MCF 10A (cell line): ENCODE results near the gene LYPD4. TPM values are rescaled to one million over a fixed set of nuclear protein-coding genes. Genes with fewer than 3 reads are reported as not detected.

Experiments used
- BruUV-seq: library from RNA; stranded (reverse); fragments of 400-500 nt; replicated peaks from 2 replicates; lab custom pipeline; 2021; lab: Mats Ljungman, UMichigan
- CTCF ChIA-PET: fragments of 300-600 bp; sonication (Branson Sonifier 250); formaldehyde crosslinking; extraction: SDS; loops from one replicate; lab custom pipeline; 2021; ENCODE audit warnings: antibody characterized with exemption, inconsistent platforms; lab: Yijun Ruan, JAX
- POLR2A ChIA-PET: fragments of 300-600, 350-650 bp; sonication (Branson Sonifier 250); formaldehyde crosslinking; extraction: SDS; loops from one replicate; lab custom pipeline; 2020; ENCODE audit warnings: antibody characterized with exemption, inconsistent platforms; lab: Yijun Ruan, JAX
- DNase-seq: peaks from one replicate; pipeline ENCODE4 v3.0.0-alpha.2; 2018; ENCODE audit not compliant: unreplicated experiment
- H3K27ac Mint-ChIP-seq: one replicate; pipeline ENCODE4 v1.8.0; 2022; ENCODE audit warnings: mild to moderate bottlenecking, low read depth, mixed read lengths; ENCODE audit not compliant: unreplicated experiment
- H3K27me3 Mint-ChIP-seq: one replicate; pipeline ENCODE4 v1.8.0; 2022; ENCODE audit warnings: mixed read lengths; ENCODE audit not compliant: insufficient read depth, unreplicated experiment
- H3K36me3 Mint-ChIP-seq: one replicate; pipeline ENCODE4 v1.8.0; 2022; ENCODE audit warnings: mild to moderate bottlenecking, moderate library complexity, mixed read lengths; ENCODE audit not compliant: insufficient read depth, unreplicated experiment
- H3K4me1 Mint-ChIP-seq: one replicate; pipeline ENCODE4 v1.8.0; 2022; ENCODE audit warnings: mixed read lengths; ENCODE audit not compliant: insufficient read depth, unreplicated experiment
- H3K4me3 Mint-ChIP-seq: one replicate; pipeline ENCODE4 v1.8.0; 2022; ENCODE audit warnings: mild to moderate bottlenecking, moderate library complexity, mixed read lengths; ENCODE audit not compliant: unreplicated experiment
- H3K9me3 Mint-ChIP-seq: one replicate; pipeline ENCODE4 v1.8.0; 2022; ENCODE audit warnings: mixed read lengths; ENCODE audit not compliant: unreplicated experiment
- CTCF ChIP-seq: fragments of 200-600 bp; IDR thresholded peaks from one replicate; pipeline ENCODE4 v1.8.0; 2022; ENCODE audit warnings: antibody characterized with exemption, mild to moderate bottlenecking; ENCODE audit not compliant: unreplicated experiment
- intact Hi-C: fragments of 100-400 bp; cut with micrococcal nuclease; formaldehyde crosslinking; loops from 2 replicates; pipeline ENCODE4 v1.14.1; 2022
- total RNA-seq: library from RNA; stranded (reverse); gene quantifications from 2 replicates; pipeline ENCODE4 v1.2.3, GENCODE V29; 2022

Gene LYPD4
- total RNA-seq, 1 experiment from 2014 or later, result not detected

- no peak for TF ChIP-seq CTCF
- DNase-seq, result no peak
- POLR2A ChIA-PET, result interaction anchor here (0.7 to 9.8 kb wide), 8 partner anchors 9 to 72 kb away, joined by 3 to 125 read pairs (median 4); partner anchors contain the start of genes RABAC1 and RPS19
- Mint-ChIP-seq H3K27me3 (no peaks in the 10 kb centered on the region), H3K27ac (peak overlapping the region; percentile 1), H3K9me3 (no peaks in the 10 kb centered on the region), H3K4me3 (peak overlapping the region; percentile 25), H3K36me3 (peaks cover 33% of the 10 kb centered on the region), H3K4me1 (peaks cover 31% of the 10 kb centered on the region)
- BruUV-seq, result no TSS peak
- intact Hi-C loops, result loop anchor here (1.0 to 2.0 kb wide), 2 partner anchors 48 to 72 kb away; partner anchors contain the start of gene RABAC1
- CTCF ChIA-PET, result interaction anchor here (0.5 to 2.0 kb wide), 7 partner anchors 14 to 690 kb away, joined by 3 to 11 read pairs (median 3); no protein-coding TSS in a partner anchor
These were observed 42.6 kb upstream of the LYPD4 start for GRCh38 chr19:41886761-41887710.

- no peaks in the 10 kb centered on the region for H3K27me3 Mint-ChIP-seq
- peak overlapping the region; percentile 77 for H3K4me3 Mint-ChIP-seq
- H3K36me3 Mint-ChIP-seq, result peaks cover 24% of the 10 kb centered on the region
- BruUV-seq, result no TSS peak
- peak; percentile 98 for DNase-seq
- H3K4me1 Mint-ChIP-seq, result peaks cover 33% of the 10 kb centered on the region
- CTCF ChIA-PET, result interaction anchor here (0.5 to 2.0 kb wide), 3 partner anchors 10 to 330 kb away, joined by 3 to 6 read pairs (median 4); no protein-coding TSS in a partner anchor
- intact Hi-C loops, result no loop called here
- peak overlapping the region; percentile 95 for H3K27ac Mint-ChIP-seq
- POLR2A ChIA-PET, result interaction anchor here (0.6 to 9.8 kb wide), 20 partner anchors 11 to 1906 kb away, joined by 3 to 125 read pairs (median 4); partner anchors contain the start of genes GSK3A, RABAC1, RPS19 and ZNF574
- H3K9me3 Mint-ChIP-seq, result no peaks in the 10 kb centered on the region
- TF ChIP-seq CTCF, result no peak
These were observed 39.6 kb upstream of the LYPD4 start for GRCh38 chr19:41883821-41884733.

- H3K27ac Mint-ChIP-seq, result peak overlapping the region; percentile 95
- peaks cover 20% of the 10 kb centered on the region for H3K36me3 Mint-ChIP-seq
- peaks cover 30% of the 10 kb centered on the region for H3K4me1 Mint-ChIP-seq
- CTCF ChIA-PET, result interaction anchor here (0.5 to 2.0 kb wide), 4 partner anchors 10 to 330 kb away, joined by 3 to 6 read pairs (median 4); no protein-coding TSS in a partner anchor
- peak overlapping the region; percentile 77 for H3K4me3 Mint-ChIP-seq
- TSS peak; percentile 87 for BruUV-seq
- TF ChIP-seq CTCF, result no peak
- no peaks in the 10 kb centered on the region for H3K9me3 Mint-ChIP-seq
- no peak for DNase-seq
- no peaks in the 10 kb centered on the region for H3K27me3 Mint-ChIP-seq
- POLR2A ChIA-PET, result interaction anchor here (0.6 to 9.8 kb wide), 11 partner anchors 10 to 361 kb away, joined by 3 to 125 read pairs (median 5); partner anchors contain the start of genes GSK3A, RABAC1, RPS19 and ZNF574
- intact Hi-C loops, result no loop called here
These were observed 39.0 kb upstream of the LYPD4 start for GRCh38 chr19:41883463-41883820.
